CD4-positive, alpha-beta T cell treated with Interleukin-4 for 1 hour (primary cell): ENCODE data around the gene PCDHGA3.
A peak's percentile ranks its signal among the peaks of the same experiment; 100 is the strongest.
"Not testable (repeated sequence)": the region's sequence is repeated elsewhere in the genome, so short reads cannot be mapped to it uniquely, and the experiment has no call there.

Source experiments
- DNase-seq, 2 donors: peaks; one replicate each; pipeline ENCODE4 v3.0.0-alpha.2; 2020 to 2022

PCDHGA3 gene

GRCh38 chr5:141383345-141383744 is 39.7 kb downstream of the PCDHGA3 start:
- no peak for DNase-seq

GRCh38 chr5:141384471-141385267 is 41.0 kb downstream of the PCDHGA3 start:
- DNase-seq = no peak

- DNase-seq = peak in 1 of 2 donors; percentile 28
Observed at GRCh38 chr5:141387557-141388311, 44.1 kb downstream of the PCDHGA3 start, which contains the start of gene PCDHGB4. PCDHGB4 (plus strand) TSS chr5:141387698; CDS start chr5:141387885, 187 bp downstream.

GRCh38 chr5:141388661-141389060 is 45.0 kb downstream of the PCDHGA3 start:
- no peak for DNase-seq

GRCh38 chr5:141389153-141390042 is 45.8 kb downstream of the PCDHGA3 start:
- DNase-seq = no peak

- no peak for DNase-seq
Observed at GRCh38 chr5:141392429-141393198, 49.0 kb downstream of the PCDHGA3 start, which contains the start of gene PCDHGA8. PCDHGA8 (plus strand) TSS chr5:141392633; CDS start chr5:141392814, 181 bp downstream.

- no peak for DNase-seq
Observed at GRCh38 chr5:141393267-141393666, 49.6 kb downstream of the PCDHGA3 start.

GRCh38 chr5:141394401-141395187 is 51.0 kb downstream of the PCDHGA3 start:
- not testable (repeated sequence) for DNase-seq
